ENCODE results near the gene TCEANC2. TPM values are rescaled to one million over a fixed set of nuclear protein-coding genes. Genes with fewer than 3 reads are reported as not detected.
A peak's percentile ranks its signal among the peaks of the same experiment; 100 is the strongest.
"Not testable (repeated sequence)": the region's sequence is repeated elsewhere in the genome, so short reads cannot be mapped to it uniquely, and the experiment has no call there.

TCEANC2 gene
- total and polyA plus RNA-seq, 12 donors: 1.4 to 5.9 (median 3.9) TPM

GRCh38 chr1:54024358-54024757 lies 29.1 kb upstream of the TCEANC2 start:
- no peak for DNase-seq
- no peaks in the 10 kb centered on the region for H3K27me3 ChIP-seq
- intact Hi-C loops (cut with DNase I): no loop called here
- WGBS, 2 donors: 80 to 88% methylated on average over 2 of the region's 2 CpGs
- H3K9me3 ChIP-seq: no peaks in the 10 kb centered on the region
- H3K4me3 ChIP-seq: no peak overlapping the region
- peaks cover 0 to 5% (median 0%) of the 10 kb centered on the region in 9 donors for H3K36me3 ChIP-seq
- no peak for TF ChIP-seq CTCF (IDR thresholded peaks at IDR 0.05)
- no peak for ATAC-seq
- H3K4me1 ChIP-seq: peaks cover 0 to 9% (median 6%) of the 10 kb centered on the region in 9 donors
- H3K27ac ChIP-seq: no peak overlapping the region

- H3K36me3 ChIP-seq; H3K4me3 ChIP-seq; H3K4me1 ChIP-seq; intact Hi-C loops (cut with DNase I); H3K9me3 ChIP-seq; H3K27me3 ChIP-seq; DNase-seq; H3K27ac ChIP-seq; ATAC-seq: not testable (repeated sequence)
- WGBS, 2 donors: 87 to 90% methylated on average over 1 of the region's 1 CpG
Observed at GRCh38 chr1:54024811-54025210, 28.6 kb upstream of the TCEANC2 start.

GRCh38 chr1:54027848-54028247 lies 25.6 kb upstream of the TCEANC2 start:
- Histone ChIP-seq H3K4me1 (peaks cover 0 to 9% (median 6%) of the 10 kb centered on the region in 9 donors), H3K9me3 (no peaks in the 10 kb centered on the region), H3K27ac (peak overlapping the region in 2 of 10 donors; percentile 38 to 41), H3K4me3 (no peak overlapping the region), H3K36me3 (peaks cover 0 to 40% (median 28%) of the 10 kb centered on the region in 9 donors), H3K27me3 (no peaks in the 10 kb centered on the region)
- WGBS, 2 donors: 67 to 72% methylated on average over 5 of the region's 5 CpGs
- peak; percentile 49 to 95 (median 92) for ATAC-seq
- peak in 1 of 2 donors; percentile 53 for DNase-seq
- intact Hi-C loops (cut with DNase I): no loop called here
- TF ChIP-seq CTCF (IDR thresholded peaks at IDR 0.05): no peak

- ATAC-seq (peak in 5 of 8 donors; percentile 31 to 66 (median 59)), DNase-seq (no peak)
- peaks cover 0 to 47% (median 33%) of the 10 kb centered on the region in 9 donors for H3K36me3 ChIP-seq
- no peak overlapping the region for H3K4me3 ChIP-seq
- no peaks in the 10 kb centered on the region for H3K27me3 ChIP-seq
- H3K27ac ChIP-seq: peak overlapping the region in 3 of 10 donors; percentile 5 to 41 (median 38)
- no peaks in the 10 kb centered on the region for H3K9me3 ChIP-seq
- peaks cover 0 to 9% (median 6%) of the 10 kb centered on the region in 9 donors for H3K4me1 ChIP-seq
- WGBS, 2 donors: 77 to 79% methylated on average over 3 of the region's 3 CpGs
- intact Hi-C loops (cut with DNase I): no loop called here
- no peak for TF ChIP-seq CTCF (IDR thresholded peaks at IDR 0.05)
Observed at GRCh38 chr1:54028306-54029251, 24.8 kb upstream of the TCEANC2 start.

All from heart right ventricle (tissue), 16 donors.